HG03457 (cell line): ENCODE measurements around the gene AOC2.
"Not testable (repeated sequence)": the region's sequence is repeated elsewhere in the genome, so short reads cannot be mapped to it uniquely, and the experiment has no call there.

Experiments
- ATAC-seq: cut with Tn5 transposase; IDR thresholded peaks from one replicate; pipeline ENCODE4 v1.9.1; 2021; ENCODE audit warnings: moderate number of reproducible peaks; ENCODE audit not compliant: unreplicated experiment

AOC2 gene

DNA sequence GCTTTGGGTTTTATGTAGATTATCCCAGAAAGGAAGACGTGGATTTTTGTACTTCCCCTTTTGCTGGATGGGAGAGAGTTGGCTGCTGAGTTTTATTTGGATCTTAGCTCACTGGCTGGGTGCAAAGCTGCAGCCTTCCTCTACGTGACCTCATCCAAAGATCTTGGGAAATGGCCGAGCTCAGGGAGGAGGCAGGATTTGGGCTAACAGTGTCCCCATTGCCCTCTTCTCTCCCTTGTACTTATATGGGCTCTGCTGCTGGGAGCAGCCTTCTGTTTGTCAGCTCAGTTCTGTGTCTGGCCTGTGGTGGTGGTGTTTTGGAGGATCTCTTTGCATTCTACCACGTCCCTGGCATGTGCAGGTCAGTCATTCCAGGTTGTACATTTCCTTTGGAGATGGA, 8.6 kb downstream of the AOC2 start:
- ATAC-seq: no peak

DNA sequence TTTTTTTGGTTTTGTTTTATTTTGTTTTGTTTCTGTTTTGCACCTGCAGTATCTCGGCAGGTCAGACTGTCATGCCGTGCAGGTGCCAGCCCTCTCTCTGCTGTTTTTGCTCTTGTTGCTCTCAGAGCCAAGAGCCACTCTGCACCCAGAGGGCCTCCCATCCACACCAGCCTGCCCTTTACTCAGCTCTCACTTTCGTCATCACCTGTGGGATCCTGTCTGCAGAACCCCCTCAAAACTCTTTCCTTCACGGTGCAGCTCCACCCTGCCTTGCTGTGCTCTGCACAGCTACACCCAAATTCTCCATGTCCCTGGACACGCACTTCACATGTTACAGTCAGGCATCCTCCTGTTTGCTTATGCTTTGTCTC, 9.2 kb downstream of the AOC2 start:
- ATAC-seq: no peak

DNA sequence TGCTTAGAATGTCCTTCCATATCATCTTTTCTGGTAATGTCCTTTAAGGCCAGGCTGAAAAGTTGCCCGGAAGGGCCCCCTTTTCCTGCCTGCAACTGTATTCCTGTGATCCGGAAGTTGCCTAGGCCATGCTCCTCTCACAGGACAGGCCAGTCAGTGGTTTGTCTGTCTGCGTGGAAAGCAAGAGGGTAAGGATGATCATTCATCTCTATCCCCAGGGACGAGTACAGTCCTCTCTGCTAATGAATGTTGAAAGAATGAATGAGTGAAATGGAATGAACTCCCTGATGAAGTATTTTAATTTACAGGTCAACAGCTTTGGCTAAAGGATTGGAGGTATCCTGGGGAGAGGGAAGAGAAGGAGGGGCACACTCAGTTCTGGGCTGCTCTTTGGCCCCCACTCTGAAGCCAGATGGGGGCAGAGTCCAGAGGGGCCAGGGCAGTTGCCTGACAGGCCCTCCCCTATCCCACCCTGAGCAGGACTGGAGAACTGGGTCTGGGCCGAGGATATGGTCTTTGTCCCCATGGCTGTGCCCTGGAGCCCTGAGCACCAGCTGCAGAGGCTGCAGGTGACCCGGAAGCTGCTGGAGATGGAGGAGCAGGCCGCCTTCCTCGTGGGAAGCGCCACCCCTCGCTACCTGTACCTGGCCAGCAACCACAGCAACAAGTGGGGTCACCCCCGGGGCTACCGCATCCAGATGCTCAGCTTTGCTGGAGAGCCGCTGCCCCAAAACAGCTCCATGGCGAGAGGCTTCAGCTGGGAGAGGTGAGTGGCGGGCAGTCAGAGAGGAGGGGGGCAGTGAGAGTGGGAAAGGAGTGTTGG, 9.8 kb downstream of the AOC2 start:
- ATAC-seq: no peak

DNA sequence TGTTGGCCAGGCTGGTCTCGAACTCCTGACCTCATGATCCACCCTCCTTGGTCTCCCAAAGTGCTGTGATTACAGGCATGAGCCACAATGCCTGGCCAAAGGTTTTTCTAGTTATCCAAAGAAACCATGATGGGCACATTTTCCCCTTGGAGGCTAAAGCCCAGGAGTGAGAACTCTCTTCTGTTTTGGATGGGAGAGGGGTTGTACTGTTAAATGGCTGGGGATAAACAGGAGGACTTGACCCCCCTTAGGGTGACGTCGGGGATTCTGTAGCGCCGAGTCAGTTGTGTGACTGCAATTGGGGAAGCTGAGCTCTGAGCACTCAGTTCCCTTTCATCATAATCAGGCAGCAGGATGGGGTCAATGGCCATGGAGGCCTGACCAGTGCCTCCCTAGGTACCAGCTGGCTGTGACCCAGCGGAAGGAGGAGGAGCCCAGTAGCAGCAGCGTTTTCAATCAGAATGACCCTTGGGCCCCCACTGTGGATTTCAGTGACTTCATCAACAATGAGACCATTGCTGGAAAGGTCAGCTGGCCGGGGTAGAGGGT, 10.7 kb downstream of the AOC2 start:
- ATAC-seq: no peak

DNA sequence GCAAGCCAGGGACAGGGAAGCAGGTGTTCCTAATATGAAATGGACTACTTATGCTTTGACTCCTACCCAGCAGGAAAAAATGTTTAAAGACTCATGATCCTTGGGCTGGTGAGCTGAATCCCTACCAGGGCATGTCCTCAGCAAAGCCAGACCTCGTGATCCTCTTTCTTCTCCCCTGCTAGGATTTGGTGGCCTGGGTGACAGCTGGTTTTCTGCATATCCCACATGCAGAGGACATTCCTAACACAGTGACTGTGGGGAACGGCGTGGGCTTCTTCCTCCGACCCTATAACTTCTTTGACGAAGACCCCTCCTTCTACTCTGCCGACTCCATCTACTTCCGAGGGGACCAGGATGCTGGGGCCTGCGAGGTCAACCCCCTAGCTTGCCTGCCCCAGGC, 11.7 kb downstream of the AOC2 start:
- not testable (repeated sequence) for ATAC-seq

GRCh38 chr17:42856516-42856915, 12.1 kb downstream of the AOC2 start:
- ATAC-seq: not testable (repeated sequence)

DNA sequence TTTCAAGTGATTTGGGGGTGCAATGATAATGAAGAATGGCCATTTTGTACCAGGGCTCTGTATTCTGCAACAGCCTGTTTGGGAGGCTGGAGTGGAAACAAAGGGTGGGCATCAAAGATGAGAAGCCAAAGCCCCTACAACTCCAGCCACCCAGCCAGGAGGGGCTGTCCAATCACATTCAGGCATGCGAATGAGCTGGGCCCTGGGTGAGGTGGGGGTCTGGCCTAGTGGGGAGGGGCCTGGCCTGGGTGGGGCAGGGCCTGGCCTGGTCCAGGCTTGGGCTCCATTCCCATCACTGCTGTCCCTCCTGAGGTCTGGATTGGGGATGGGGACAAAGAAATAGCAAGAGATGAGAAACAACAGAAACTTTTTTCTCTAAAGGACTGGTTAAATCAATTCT, 13.0 kb downstream of the AOC2 start:
- ATAC-seq: no peak

DNA sequence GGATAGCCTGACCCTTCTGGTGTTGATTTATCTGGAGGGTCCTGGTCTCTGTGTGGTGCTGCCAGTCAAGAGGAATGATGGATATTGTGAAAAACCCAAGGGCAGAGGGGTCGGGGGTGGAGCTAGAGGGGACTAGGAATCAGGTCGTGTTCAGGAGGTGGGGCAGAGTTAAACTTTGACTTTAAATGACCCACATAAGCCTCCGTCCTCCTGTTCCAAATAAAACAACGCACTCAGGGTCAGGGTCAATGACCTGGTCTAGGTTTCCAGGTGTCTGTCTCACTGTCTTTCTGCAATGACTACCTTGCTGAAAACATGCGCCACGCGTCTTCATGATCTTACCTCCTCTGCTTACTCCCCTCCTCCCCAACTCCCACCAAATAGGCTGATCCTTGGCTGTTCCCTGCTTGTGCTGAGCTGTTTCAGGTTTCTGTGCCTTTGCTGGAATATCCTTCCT, 21.3 kb downstream of the AOC2 start:
- no peak for ATAC-seq

- no peak for ATAC-seq
These were observed 21.8 kb downstream of the AOC2 start for GRCh38 chr17:42866216-42866615.

- no peak for ATAC-seq
These were observed 22.5 kb downstream of the AOC2 start for GRCh38 chr17:42866631-42867575.

- not testable (repeated sequence) for ATAC-seq
These were observed 23.4 kb downstream of the AOC2 start for GRCh38 chr17:42867694-42868261.

- no peak for ATAC-seq
These were observed 24.0 kb downstream of the AOC2 start for GRCh38 chr17:42868338-42868737.

DNA sequence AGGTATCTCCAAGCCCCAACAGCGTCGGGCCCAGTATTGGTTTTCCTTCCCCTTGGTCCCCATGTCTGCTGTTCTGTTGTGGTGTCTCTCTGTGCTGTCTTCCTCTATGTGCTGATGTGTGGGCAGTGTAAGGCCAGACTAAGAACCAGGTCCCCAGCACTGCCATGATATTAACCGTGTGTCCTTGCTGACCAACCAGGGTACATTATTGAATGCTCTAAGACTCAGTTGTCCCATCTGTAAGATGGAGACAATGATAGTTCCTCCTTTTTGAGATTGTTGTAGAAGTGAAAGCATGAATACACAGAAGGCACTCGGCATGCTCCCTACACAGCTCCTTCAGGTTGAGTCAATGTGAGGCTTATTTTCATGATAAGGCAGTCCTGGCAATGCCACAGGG, 27.3 kb downstream of the AOC2 start:
- no peak for ATAC-seq

DNA sequence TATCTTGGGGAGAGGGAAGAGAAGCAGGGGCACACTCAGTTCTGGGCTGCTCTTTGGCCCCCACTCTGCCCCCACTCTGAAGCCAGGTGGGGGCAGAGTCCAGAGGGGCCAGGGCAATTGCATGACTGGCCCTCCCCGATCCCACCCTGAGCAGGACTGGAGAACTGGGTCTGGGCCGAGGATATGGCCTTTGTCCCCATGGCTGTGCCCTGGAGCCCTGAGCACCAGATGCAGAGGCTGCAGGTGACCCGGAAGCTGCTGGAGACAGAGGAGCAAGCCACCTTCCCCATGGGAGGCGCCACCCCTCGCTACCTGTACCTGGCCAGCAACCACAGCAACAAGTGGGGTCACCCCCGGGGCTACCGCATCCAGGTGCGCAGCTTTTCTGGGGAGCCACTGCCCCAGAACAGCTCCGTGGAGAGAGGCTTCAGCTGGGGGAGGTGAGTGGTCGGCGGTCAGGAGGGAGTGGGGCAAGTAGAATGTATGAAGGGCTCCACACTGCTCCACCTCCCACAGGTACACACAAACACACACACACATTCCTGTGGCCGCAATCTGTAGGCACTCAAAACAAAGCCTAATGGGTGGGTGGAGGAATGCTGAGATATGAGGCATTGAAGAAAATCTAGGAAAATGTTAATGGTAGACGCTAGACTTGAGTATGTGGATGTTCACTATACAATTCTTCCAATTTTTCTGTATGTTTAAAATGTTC, 28.0 kb downstream of the AOC2 start:
- ATAC-seq: no peak

DNA sequence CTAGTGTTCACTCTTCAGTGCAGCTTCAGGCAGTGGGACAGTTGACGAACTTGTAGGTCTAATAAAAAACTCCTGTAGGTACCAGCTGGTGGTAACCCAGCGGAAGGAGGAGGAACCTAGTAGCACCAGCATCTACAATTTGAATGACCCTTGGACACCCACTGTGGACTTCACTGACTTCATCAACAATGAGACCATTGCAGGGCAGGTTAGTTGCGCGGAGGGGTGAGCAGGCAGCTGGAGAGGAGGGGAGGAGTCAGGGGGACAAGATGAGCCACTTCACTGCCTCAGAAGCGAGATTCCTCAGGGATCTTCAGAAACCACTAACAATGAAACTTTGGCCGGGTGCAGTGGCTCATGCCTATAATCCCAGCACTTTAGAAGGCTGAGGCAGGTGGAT, 28.9 kb downstream of the AOC2 start:
- no peak for ATAC-seq

DNA sequence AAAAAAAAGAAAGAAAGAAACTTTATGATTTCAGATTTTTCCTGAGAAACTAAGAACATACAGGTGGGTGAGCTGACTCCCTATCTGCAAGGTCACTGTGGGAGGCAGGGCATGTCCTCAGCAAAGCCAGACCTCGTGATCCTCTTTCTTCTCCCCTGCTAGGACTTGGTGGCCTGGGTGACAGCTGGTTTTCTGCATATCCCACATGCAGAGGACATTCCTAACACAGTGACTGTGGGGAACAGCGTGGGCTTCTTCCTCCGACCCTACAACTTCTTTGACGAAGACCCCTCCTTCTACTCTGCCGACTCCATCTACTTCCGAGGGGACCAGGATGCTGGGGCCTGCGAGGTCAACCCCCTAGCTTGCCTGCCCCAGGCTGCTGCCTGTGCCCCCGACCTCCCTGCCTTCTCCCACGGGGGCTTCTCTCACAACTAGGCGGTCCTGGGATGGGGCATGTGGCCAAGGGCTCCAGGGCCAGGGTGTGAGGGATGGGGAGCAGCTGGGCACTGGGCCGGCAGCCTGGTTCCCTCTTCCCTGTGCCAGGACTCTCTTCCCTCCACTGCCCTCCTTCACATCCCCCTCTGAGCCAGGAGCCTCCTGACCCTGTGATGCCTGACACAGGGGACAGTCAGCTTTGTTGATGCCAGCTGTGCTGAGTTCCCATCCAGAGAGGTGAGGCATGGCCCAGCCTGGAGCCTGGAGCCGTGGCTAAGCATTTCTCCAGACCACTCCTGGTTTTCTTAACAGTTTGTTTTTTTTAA, 29.7 kb downstream of the AOC2 start:
- not testable (repeated sequence) for ATAC-seq

DNA sequence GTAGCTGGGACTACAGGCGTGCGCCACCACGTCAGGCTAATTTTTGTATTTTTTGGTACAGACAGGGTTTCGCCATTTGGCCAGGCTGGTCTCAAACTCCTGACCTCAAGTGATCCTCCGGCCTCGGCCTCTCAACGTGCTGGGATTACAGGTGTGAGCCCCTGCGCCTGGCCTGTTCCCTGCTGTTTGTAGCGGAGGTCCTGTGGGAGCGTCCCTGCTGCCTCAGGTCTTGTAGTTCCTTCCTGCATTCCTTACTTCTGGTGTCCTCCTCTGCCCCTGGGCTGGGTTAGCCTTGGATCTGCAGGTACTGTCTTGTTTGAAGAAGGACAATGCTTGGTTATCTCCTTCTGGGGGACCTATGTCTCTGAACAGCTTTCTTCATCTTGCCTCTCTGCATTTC, 32.7 kb downstream of the AOC2 start:
- ATAC-seq: no peak

DNA sequence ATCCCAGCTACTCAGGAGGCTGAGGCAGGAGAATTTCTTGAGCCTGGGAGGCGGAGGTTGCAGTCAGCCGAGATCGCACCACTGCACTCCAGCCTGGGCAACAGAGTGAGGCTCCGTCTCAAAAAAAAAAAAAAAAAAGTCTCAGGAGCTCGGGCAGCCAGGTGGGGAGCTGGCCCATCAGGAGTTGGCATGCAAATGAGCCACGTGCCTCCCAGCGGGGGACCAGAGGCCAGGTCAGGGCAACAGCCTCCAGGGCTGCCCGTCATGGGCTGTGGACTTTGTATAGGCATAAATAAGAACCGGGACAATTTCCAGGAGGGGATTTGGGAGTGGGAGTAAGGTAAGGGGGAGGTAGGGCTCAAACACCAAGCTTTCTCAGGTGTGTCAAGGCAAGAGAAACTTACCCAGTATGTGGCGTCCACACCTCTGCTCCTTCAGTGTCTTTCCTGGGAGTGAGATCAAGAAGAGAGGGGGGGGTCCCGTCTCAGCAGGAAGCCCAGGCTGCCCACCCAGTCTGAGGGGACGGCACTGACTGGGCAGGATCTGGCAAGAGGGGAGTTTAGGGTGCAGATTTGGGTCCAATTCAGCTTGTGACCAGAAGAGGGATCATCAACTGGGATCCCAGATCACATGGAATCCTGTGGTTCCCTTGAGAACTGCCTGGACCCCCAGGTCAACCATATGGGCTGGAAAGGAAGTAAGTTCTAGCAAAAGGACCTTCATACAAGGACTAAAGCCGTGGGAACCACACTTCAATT, 33.9 kb downstream of the AOC2 start:
- ATAC-seq: no peak

DNA sequence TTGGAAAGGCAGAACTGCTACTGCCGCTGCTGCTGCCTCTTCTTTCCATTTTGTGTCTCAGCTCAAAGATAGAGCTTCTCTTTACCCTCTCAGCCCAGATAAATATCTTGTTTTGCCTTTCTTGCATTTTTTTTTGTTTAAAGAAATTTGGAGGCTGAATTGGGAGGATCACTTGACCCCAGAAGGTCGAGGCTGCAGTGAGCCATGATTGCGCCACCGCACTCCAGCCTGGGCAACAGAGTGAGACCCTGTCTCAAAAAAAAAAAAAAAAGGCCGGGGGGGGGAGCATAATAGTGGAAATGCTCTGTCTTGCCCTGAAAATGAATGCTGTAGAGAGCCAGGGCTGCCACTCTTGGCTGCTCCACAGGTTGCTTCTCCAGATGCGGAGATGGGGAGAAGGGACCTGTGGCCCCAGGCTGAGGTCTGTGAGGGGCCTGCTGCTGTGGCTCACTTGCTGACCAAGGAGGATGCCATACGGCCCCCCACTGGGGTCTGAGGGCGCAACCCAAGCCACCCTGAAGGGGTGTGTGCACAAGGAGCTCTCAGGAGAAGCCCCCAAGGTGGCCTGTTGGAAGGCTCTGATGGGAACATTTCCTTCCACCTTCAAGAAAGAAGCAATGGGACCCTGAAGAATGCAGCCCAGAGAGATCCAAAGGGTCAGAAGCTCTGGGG, 34.7 kb downstream of the AOC2 start:
- ATAC-seq: no peak
